ENCODE data around the gene LHX6.

Gene LHX6

DNA sequence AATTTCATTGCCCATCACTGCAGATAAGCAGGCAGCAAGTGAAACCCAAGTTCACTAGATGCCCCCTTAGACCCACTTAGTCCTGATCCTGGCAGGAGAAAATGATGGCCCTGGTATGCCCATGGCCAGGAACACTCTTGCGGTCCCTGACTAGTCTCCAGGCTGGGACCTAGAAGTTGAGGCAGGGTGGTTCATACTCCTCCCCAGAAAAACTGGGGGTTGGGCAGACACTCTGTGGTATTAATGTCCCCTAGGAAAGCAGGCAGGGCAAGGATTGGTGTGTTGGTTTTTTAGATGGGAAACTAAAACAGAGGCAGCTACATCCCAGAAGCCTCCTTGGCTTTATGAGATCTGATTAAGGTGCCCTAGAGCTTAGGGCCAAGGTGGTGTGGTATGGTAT lies 13.1 kb downstream of the LHX6 start:
- no peak for DNase-seq

- DNase-seq, result no peak
Observed at GRCh38 chr9:122214507-122214906, 14.2 kb downstream of the LHX6 start.

GRCh38 chr9:122213589-122214413 lies 15.0 kb downstream of the LHX6 start:
- DNase-seq, result no peak

DNA sequence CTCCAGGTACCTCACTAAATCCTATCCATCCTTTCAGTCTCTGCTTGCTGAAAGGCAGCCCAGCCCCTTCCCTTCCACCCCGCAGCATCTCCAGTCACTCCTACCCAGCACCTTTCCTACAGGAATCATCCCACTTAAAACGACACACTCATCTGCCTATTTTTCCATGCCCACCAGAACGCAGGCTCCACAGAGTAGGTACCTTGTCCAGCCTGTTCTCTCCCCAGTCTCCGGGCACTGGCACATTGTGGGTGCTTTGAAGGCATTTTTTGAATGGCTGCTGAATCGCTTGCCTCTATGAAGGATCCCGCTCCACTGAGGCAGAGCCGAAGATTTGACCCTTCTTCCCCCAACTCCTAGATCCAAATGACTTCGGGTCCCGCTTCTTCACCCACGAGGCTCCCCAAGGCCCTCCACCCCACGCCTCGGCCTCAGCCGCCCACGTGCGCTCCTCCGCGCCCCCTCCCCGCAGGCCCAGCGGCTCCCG lies 15.6 kb downstream of the LHX6 start:
- no peak for DNase-seq

GRCh38 chr9:122212473-122213004 lies 16.2 kb downstream of the LHX6 start:
- DNase-seq, result no peak

DNA sequence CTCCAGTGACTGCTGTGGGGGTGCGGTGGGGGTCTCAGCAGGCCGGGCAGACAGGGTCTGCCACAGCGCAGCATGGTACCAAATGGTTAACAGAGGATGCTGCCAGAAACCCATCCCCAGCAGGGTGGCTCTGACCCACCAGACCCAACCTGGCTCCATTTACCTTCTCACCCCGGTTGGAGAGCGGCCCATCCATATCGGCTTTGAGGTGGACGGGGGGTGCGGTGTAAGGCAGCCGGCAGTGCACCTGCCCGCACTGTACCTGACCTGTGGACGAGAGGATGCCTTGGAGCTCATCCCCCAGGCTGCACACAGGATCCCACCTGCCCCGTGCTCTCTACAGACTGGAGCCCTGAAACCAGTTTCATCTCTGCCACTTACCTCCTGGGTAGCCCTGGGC lies 19.3 kb downstream of the LHX6 start:
- no peak for DNase-seq

GRCh38 chr9:122207096-122207495 lies 21.7 kb downstream of the LHX6 start:
- DNase-seq, result no peak

DNA sequence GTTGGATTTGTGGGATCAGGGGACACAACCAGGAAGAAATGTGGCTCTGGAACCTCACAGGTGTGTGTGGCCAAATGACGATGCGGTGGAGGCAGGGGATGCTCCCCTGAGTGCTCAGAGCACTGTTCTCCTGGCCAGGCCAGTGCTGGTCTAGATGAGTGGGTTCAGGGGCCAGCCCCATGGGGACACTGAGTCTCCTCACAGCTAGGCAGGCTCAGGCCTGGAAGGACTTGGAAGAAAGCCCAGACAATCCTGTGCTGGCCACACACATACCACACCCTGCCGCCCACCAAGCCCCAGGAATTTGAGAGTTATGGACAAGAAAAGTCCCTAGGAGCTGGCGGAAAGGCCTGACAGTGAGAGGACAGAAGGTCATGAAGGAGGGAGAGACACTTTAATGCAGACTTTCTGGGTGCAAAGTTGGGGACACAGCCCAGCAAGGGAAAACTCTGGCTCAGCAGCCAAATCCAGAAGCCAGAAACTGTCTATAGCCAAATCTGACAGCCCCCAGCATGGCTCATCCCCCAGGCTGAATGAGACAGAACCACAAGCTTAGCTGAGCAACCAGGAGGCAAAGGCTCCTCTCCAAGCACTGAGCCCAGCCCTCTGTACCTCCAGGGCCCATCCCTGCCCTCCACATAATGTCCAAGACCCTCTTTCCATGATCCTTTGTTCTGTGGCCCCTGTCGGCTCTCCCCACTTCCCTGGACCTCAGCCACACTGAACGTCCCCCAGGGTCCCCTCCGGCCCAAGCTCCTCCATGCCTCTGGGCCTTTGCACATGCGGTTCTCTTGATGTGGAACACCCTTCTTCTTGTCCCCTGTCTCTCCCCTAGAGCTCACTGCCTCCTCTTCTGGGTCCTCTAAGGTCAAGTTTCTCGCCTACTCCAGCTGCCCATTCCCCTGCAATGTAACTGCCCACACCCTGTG lies 22.4 kb downstream of the LHX6 start:
- DNase-seq, result no peak

- DNase-seq, result no peak
Observed at GRCh38 chr9:122205176-122205575, 23.6 kb downstream of the LHX6 start.

DNA sequence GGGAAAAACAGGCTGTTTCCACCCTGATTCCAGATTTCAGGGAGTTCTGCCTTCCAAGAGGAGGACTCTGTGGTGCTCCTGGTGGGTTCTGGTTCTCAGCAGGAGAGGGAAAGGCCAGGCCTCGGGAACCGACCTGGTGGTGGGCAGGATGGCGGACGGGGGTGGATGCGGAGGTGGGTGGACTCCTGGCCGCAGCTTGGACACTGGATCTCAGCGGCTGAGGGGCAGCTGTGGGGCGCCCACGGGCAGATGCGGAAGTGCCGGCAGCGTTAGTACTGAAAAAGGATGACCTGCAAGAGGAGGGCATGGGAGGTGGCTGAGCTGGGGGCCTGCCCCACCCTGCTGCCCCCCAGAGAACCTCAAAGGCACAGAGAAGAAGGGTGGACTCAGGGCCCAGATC lies 24.3 kb downstream of the LHX6 start:
- no peak for DNase-seq

GRCh38 chr9:122204055-122204454 lies 24.7 kb downstream of the LHX6 start:
- no peak for DNase-seq

- no peak for DNase-seq
Observed at GRCh38 chr9:122202111-122202510, 26.6 kb downstream of the LHX6 start.

- DNase-seq, result no peak
Observed at GRCh38 chr9:122201641-122202040, 27.1 kb downstream of the LHX6 start.

DNA sequence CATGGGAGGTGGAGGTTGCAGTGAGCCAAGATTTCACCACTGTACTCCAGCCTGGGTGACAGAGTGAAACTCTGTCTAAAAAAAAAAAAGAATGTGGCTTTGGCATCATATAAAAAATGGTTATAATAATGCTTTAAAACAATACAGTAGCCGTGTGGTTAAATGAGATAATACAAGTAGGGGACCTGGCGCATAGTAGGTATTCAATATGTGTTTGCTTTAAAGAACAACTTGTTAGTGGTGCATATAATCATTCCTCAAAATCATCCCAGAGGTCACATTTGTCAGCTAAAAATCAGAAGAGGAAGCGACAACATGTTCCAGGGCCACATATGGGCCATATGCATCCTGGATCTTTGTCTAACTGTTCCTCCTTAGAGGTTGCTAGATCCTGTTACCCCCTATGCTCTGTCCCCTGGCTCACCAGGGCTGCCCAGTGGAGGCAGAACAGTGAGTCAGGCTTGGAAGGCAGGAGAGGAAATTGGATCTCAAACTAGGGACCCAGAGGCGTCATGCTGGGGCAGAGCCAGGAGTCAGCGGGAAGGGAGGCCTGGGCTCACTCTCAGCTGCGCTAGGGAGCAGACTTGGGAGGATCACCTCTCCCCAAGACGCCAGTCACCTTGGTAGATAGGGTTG lies 27.7 kb downstream of the LHX6 start:
- DNase-seq, result no peak

DNA sequence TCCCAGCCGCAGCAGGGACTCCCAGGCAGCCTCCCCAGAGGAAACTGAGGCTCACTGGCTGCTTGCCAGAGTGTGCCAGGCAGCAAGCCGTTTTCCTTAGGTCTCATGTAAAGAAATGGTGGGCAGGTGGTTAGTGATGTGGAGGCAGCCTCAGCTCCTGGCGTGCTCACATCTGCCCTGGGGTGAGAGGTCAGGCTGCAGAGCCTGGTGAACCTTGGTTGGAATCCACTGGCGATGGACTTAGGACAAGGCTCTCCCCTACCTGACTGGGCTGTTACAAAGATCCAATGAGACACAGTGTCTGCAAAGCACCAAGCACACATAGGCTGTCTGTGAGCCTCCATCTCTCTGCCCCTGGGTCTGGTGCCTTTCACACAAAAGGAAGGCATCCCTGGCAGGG lies 30.9 kb downstream of the LHX6 start:
- DNase-seq, result no peak

GRCh38 chr9:122197426-122197825 lies 31.3 kb downstream of the LHX6 start:
- DNase-seq, result no peak

- DNase-seq, result no peak
Observed at GRCh38 chr9:122195875-122196274, 32.9 kb downstream of the LHX6 start.

DNA sequence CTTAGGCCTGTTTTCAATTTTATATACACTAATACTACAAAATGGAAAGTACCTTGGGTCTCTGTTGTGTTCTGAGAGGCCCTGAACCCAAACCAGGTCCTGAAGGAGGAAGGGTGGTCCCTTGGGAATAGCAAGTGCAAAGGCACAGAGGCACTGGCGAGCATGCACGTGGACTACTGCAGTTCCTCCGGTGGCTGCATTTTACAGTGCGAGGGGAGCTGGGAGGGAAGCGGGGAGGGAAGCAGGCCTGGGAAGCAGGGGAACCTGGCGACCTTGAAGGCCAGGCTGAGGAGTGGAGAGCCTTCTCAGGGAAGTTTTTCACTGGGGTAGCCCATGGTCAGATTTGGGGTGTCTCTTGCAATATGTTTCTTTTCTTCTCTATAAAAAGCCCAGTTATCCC lies 35.1 kb downstream of the LHX6 start:
- no peak for DNase-seq

- DNase-seq, result no peak
Observed at GRCh38 chr9:122192914-122193525, 35.7 kb downstream of the LHX6 start.

DNA sequence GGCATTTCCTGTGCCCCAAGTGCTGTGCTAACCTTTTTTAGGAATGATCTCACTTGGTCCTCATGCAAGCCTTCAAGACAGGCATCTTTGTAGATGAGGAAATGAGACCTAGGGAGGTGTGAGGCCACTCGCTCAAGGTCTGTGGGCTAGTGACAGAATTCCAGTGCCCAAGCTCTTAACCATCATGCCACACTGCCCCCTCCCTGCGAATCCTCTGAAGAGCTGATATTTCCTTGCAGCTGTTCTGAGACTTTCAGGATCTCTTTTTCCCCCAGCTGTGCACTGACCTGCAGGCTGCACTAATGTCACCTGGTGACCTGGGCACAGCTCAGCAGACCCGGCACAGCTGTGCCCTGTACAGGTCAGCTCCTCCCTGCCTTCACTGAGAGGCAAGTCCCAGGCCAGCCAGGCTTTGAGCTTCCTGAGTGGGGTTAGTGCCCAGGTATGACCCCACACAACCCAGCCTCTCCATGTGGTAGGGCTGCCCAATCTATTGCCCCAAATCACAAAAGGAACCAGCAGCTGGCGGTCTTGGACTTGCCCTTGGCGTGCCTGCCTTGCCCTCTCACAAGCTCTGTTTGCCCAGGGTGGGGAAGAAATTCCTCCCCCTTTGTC lies 36.4 kb downstream of the LHX6 start:
- DNase-seq, result no peak

- no peak for DNase-seq
Observed at GRCh38 chr9:122191584-122191983, 37.2 kb downstream of the LHX6 start.
